Measurements from ENCODE around the gene SH2D3C. TPM values are rescaled to one million over a fixed set of nuclear protein-coding genes. Genes with fewer than 3 reads are reported as not detected.
"Not testable (repeated sequence)": the region's sequence is repeated elsewhere in the genome, so short reads cannot be mapped to it uniquely, and the experiment has no call there.

SH2D3C gene
- polyA plus RNA-seq, 4 donors = 15.1 to 18.6 (median 16.1) TPM

DNA sequence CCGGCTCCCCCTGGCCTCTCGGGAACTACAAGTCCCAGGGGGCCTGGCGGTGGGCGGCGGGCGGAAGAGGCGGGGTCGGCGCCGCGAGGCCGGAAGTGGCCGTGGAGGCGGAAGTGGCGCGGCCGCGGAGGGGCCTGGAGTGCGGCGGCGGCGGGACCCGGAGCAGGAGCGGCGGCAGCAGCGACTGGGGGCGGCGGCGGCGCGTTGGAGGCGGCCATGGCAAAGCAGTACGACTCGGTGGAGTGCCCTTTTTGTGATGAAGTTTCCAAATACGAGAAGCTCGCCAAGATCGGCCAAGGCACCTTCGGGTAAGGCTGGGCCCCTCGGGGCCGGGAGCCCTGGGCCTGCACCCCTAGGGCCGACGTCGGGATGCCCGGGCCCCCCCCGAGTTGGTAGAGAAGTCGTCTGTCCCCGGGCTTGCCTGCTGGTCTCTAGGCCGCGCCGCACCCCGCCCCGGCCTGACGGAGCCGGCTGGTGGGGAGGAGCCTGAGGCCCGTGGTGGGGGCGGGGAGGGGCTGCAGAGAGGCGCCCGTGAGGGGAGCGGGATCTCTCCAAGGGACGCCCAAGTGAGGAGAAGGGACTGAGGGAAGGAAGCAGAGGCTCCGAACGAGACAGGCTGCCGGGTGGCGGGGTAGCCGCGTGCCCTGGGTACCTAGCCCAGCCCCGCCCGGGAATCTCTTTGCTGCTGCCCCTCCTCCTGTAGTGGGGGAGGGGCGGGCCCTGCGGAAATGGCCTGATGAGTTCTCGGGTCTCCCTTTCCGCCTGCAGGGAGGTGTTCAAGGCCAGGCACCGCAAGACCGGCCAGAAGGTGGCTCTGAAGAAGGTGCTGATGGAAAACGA lies 7.7 kb upstream of the SH2D3C start, which contains the start of gene CDK9:
Gene CDK9, plus strand, starts transcription at position 102 of the 840 bp plus-strand sequence. Its CDS starts 115 bp downstream, at position 217.
- DNase-seq (ENCODE audit: low read depth in 4 of 4, low spot score in 3 of 4) = peak in 3 of 4 donors; percentile 72 to 81 (median 80)

DNA sequence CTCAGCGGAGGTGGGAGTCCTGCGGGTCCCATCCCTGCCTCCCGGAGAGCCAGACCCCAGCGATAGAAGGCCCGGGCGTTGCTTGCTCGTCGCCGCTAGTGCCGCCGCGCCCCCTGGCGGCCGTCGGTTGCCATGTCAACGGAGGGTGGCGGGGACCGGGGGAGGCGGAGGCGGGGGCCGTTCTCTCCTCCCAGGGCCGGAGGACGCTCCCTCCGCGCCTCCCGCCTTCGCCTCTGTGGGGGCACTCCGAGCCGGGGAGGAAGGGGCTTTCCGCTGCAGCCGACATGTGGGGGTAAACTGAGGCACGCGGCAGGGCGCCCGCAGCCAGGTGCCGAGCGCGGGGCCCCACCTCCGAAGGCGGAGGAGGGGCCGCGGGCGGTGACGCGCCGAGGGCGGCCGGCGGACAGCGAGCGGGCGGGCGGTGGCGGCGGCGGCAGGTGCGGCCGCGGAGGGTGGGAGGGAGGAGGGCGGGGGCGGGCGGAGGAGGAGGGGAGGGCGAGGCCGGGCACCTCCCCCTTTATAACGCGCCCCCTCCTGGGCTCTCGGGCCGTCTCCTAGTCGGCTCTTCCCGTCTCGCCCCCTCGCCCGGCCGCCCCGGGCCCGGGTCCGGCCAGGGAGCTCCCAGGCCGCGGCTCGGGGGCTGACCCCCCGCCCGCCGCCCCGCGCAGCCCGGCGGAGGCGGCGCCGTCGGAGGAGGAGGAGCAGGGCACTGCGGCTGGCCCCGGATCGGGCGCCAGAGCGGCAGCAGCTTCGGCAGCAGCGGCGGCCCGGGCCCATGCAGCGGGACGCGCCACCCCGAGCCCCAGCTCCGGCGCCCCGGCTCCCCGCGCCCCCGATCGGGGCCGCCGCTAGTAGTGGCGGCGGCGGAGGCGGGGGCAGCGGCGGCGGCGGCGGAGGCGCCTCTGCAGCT lies 6.8 kb upstream of the SH2D3C start:
- peak; percentile 76 to 85 (median 78) for DNase-seq (ENCODE audit: low read depth in 4 of 4, low spot score in 3 of 4)

DNA sequence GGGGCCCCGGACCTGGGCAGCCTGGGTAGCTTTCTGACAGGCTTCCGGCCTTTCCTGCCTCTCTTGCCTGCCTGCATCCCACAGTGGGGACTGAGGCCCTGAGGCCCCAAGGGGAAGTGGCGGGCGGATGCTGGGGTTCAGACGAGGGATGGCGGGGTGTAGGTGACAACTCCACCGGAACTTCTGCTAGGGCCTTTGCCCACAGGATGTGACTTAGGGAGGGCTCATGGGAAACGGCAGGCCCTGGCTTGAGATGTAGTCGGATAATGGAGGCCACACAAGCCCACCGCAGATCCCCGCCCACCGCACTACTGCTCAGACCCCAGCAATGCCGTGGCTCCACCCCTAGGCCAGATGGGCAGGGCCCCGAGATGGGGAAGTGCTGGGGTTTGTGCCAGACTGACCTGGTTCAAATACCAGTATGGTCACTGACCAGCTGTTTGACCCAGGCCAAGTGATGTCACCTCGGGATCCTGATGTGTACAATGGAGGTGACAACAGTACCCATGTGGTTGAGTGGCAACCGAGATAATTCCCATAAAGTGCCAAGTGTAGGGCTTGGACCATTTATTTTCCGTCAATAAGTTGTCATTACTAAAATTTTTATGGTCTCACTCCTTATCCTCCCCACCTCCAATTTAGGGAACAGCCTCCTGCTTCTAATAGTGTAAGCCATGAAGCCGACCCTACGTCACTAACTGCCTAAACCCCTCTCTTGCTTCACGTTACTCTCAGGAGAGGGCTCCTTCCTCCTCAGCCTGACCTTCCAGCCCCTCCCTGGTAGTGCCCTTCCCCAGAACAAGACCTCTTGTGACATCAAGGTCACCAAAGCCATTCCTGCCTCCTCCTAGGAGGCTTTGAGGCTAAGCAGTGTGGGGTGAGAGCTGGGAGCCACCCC lies 4.9 kb upstream of the SH2D3C start:
- no peak for DNase-seq (ENCODE audit: low read depth in 4 of 4, low spot score in 3 of 4)

DNA sequence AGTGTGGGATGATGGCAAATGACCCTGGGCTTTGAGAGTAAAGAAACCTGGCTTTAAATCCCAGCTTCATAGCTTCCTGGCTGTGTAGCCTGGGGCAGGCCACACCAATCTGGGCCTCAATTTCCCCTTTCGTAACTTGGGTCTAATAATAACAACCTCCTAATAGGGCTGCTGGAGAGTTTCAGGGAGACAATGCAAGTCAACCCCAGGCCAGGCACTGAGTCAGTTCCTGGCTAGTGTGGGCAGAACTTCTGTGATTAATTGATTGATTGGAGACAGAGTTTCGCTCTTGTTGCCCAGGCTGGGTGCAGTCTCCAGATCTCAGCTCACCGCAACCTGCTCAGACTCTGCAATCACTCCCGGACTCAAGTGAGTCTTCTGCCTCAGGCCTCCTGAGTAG lies 3.3 kb upstream of the SH2D3C start:
- DNase-seq (ENCODE audit: low read depth in 4 of 4, low spot score in 3 of 4) = no peak

DNA sequence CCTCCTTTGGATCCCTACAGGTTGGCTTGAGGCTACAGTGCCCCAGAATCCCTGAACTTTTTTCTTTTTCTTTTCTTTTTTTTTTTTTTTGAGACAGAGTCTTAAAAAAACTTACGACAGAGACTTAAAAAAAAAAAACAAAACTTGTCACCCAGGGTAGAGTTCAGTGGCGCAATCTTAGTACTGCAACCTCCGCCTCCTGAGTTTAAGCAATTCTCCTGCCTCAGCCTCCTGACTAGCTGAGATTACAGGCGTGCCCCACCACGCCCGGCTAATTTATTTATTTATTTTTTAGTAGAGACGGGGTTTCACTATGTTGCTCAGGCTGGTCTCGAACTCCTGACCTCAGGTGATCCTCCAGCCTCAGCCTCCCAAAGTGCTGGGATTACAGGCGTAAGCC lies 2.4 kb upstream of the SH2D3C start:
- not testable (repeated sequence) for DNase-seq (ENCODE audit: low read depth in 4 of 4, low spot score in 3 of 4)

DNA sequence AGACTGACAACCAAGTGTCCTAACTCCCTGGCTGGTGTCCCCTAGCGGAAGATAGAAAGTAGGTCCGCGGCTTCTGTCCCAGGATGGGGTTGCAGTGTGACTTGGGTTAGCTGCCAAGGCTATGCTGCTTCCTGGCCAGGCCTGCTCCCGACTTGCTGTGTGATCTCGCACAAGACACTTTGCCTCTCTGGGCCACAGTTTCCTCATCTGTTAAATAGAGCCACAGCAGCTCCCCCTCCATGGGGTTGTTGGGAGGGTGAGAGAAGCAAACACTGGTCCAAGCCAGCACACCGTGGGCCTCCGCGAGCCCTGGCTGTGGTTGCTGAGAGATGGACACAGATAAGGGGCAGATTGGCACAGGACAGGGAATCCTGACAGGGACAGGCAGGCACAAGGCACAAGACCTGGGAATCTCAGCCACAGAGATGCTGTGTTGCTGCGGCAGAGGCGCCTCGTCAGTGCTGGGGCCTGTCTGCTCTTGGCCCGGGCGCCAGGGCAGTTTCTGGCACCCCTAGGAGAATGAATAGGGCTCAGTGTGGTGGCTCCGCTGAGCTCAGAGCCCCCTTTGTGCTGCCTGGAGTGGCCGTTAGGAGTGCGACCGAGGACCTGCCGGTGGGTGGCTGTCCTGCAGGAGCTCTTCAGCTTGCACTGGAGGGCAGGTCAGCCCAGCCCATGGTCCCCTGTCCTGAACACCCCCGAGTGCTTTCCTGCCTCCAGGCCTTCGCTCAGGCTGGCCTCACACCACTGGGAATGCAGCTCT lies 1.8 kb upstream of the SH2D3C start:
- no peak for DNase-seq (ENCODE audit: low read depth in 4 of 4, low spot score in 3 of 4)

DNA sequence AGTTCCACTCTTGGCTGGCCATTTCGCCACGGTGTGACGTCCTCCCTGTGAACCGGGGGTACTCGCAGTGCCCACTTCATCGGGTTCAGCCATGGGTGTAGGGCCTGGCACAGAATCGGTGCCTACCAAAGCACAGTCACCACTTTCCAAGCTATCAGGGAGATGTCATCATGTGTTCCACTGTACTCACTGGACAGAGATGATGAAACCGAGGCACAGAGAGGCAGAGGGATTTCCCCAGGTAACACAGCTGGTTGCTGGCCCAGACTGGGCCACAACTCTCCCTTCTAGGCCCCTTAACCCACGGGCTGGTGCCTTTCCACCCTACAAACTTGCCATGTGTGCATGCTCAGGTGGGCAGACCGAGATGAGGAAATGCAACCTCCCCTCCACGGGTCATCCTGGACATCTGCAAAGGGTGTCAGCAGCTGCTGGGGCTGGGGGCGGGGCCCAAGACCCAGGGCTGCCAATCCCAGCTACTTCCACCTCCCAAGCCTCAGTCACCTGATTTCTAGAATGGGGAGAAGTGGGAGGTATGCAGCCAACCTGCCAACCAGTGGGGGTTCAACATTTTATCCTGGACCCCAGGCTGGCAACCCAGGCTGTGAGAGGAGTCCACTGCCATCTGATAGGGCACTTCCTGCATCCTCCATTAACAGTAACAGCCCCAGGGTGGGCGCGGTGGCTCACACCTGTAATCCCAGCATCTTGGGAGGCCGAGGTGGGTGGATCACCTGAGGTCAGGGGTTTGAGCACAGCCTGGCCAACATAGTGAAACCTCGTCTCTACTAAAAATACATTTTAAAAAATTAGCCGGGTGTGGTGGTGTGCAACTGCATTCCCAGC lies 893 bp upstream of the SH2D3C start:
- no peak for DNase-seq (ENCODE audit: low read depth in 4 of 4, low spot score in 3 of 4)

DNA sequence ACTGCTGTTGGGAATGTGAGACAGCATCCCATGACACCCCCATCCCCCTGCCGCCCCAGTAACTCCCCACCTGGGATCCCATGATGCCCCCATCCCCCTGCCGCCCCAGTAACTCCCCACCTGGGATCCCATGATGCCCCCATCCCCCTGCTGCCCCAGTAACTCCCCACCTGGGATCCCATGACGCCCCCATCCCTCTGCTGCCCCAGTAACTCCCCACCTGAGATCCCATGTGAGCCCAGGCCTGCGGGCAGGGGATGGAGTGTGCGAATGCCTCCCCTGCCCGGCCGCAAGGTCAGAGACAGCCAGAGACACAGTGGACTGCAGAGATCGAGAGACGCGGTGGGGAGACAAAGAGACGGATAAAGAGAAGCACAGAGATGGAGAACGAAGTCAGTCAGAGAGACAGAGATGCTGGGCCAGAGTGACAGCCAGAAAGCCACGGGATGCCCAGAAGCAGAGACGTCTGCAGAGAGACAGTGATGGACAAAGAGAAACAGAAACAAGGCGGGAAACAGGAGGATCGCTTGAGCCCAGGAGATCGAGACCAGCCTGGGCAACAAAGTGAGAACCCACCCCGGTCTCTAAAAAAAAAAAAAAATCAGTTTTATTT lies 992 bp downstream of the SH2D3C start:
- DNase-seq (ENCODE audit: low read depth in 4 of 4, low spot score in 3 of 4) = no peak

DNA sequence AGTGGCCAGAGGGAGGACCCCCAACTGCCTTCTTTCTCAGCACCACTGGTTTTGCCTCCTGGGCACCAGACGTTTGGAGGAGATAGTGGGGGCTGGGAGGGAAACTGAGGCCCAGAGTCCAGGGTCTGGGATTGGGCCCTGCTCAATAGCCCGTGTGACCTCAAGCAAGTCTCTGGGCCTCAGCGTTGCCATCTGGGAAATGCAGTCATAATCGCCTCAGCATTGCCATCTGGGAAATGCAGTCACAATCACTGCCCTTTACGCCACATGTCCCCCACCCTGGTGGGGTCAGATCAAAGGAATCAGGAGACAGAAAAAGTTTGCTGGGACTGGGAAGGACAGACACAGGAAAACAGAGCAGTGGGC lies 1.6 kb downstream of the SH2D3C start:
- no peak for DNase-seq (ENCODE audit: low read depth in 4 of 4, low spot score in 3 of 4)

DNA sequence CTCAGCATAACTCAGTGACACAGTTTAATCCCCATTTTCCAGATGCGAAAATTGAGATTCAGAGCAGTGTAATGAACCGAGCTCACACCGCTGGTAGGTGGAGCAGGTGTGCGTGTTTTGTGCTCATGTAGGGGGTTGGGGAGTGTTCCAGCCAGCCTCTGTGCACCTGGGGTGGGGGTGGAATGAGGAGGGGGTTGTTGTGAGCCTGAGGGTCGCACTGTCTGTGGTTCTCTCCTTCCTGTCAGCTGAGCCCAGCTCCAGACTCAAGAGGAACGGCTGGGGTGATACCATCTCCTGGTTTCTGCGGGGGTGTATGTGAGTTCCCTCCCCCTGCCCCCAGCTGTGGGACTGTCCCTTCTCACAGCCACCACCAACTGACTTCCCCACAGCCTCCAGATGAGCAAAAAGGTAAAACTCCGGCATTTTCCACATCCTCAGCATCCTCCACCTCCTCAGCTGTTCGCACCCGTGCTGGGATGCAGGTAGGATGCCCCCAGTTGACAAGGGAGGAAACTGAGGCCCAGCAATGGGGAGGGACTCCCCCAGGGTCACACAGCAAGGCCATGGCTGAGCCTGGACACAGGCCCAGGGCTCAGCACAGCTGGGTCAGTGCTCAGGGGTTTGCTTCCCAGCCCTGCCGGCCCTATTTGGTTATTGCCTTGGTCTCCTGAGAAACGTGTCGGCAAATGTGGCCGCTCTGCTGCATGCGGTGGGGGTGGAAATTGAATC lies 2.1 kb downstream of the SH2D3C start:
- DNase-seq (ENCODE audit: low read depth in 4 of 4, low spot score in 3 of 4) = no peak

DNA sequence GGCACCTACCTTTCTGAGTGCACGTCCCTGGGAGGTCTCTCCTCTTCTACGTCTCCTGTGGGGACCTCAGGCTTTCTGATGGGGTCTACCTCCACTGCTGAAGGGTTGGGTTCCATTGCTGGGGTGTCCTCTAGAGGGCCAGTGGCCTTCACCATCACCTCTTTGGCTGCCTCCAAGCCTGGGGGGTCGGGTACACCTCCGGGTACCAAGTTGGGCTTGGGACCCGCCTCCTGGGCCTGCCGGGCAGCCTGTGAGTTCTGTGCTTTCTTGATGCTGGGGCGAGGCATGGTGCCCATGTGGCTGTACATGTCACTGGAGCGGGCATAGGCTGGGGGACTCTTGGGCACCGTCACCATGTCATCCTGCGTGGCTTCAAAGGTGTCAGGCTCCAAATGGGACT lies 4.5 kb downstream of the SH2D3C start:
- no peak for DNase-seq (ENCODE audit: low read depth in 4 of 4, low spot score in 3 of 4)

DNA sequence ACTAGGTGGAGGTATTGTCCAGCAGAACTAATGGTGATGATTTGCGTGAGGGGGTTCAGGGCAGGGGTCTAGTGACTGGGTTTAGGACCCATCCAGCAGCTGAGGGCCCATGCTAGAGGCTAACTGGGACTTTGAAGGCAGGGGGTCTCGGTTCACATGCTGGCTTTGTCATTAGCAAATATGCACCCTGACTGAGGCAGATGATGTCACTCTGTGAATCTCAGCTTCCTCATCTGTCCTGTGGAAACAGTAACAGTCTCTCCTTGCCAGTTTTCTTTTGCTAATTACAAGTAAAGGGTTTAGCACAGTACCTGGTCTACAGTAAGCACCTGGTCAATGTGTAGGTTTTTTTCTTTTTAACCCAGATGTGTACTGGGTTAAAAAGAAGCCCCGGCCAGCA lies 5.2 kb downstream of the SH2D3C start:
- DNase-seq (ENCODE audit: low read depth in 4 of 4, low spot score in 3 of 4) = no peak

DNA sequence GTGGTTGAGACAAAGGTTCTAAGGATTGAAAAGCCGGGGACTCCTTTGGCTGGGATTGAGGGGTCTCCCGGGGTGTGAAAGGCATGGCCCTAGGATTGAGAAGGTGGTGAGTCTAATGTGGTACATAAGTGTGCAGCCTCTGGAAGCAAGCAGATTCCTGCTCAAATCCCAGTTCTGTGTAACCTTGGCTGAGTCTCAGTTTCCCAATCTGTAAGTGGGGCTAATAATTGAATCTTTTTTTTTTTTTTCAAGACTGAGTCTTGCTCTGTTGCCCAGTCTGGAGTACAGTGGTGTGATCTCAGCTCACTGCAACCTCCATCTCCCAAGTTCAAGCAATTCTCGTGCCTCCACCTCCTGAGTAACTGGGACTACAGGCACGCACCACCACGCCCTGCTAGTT lies 5.9 kb downstream of the SH2D3C start:
- no peak for DNase-seq (ENCODE audit: low read depth in 4 of 4, low spot score in 3 of 4)

DNA sequence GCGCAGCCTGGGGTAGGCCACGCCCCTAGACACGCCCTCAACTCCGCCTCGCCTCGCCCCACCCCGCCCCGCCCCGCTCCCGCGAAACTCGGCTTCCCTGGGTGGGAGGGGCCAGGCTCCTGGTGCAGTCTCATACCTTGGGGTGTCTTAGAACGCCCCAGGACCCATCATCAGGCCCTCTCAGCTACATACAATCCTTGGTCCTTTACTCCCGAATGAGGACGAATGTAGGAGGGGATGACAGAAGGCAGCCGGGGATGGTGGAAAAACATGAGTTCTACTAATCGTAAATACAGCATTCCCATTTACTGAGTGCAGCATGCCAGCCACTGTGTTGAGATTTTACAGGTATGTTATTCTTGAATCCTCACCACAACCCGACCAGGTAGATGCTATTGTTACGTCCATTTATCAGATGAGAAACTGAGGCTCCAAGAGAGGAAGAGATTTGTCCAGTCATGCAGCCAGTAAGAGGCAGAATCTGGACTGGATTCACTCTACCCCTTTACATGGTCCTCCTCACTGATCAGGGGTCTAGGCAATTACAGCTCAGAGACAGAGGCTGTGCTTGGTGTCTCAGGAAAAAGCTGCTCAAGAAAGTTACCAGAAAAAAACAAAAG lies 6.8 kb downstream of the SH2D3C start:
- no peak for DNase-seq (ENCODE audit: low read depth in 4 of 4, low spot score in 3 of 4)

DNA sequence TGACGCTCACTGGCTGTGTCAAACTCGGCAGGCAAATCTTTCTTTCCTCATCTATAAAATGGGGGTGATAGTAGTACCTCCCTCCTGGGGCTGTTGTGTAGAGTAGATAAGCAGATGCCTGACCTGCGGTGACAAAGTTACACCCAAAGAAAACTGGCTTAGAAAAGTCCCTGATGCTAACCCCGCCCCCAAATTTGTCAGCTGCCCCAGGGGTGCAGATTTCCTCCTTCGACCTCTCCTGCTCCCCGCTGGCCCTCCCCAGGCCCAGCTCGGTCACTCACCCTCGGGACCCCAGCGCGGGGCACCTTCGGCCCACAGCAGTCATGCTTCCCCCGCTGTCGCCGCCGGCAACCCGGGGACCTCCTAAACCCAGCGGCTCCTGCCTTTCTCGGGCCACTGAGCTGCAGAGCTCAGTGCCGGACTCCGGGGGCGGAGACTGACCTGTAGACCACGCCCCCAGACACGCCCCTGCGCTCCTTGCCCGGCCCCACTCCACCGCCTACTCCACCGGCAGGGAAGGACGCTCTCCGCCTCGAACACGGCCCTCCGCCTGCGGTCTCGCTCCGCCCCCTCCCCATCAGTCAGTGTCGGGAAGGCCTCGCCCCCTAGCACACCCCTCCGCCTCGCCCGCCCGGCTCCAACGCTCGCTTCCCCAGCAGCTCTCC lies 7.4 kb downstream of the SH2D3C start:
- peak; percentile 91 to 96 (median 94) for DNase-seq (ENCODE audit: low read depth in 4 of 4, low spot score in 3 of 4)

DNA sequence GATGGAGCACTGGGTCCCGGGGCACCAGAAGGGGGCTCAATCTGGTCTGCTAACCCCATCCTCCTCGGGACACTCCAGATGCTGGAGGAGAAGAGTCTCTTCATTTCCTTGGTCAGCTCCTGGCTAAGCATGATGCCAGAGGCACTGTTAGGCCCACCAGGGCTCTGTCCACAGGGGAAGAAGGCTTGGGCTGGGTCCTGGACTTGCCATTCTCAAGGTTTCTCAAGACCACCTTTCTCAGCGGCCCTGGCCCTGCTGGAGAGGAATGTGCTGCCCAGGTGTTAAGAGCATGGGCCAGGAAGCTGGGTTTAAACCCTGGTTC lies 7.9 kb downstream of the SH2D3C start:
- DNase-seq (ENCODE audit: low read depth in 4 of 4, low spot score in 3 of 4) = no peak

Data from right renal pelvis (tissue), 4 donors.